Activated T-helper 1 cell treated with anti-CD3 and anti-CD28 coated beads, Interleukin-12 subunit alpha, Interleukin-12 subunit beta, Interleukin-2, Interleukin-4 antibody, amounts not matched to agents 30 ng/mL and 10 ng/mL and 1 ng/mL, durations not matched to agents 14 hours and 24 hours and 36 hours (primary cell): ENCODE results near the gene ARMC2. TPM values are rescaled to one million over a fixed set of nuclear protein-coding genes. Genes with fewer than 3 reads are reported as not detected.

Experiments
- DNase-seq: peaks from one replicate; pipeline ENCODE4 v3.0.0; 2021; ENCODE audit warnings: low spot score
- H3K27ac Mint-ChIP-seq: one replicate; pipeline ENCODE4 v1.8.0; 2021; ENCODE audit warnings: mild to moderate bottlenecking, mixed read lengths
- H3K27me3 Mint-ChIP-seq: one replicate; pipeline ENCODE4 v1.8.0; 2022; ENCODE audit warnings: mild to moderate bottlenecking, moderate library complexity, mixed read lengths; ENCODE audit not compliant: insufficient read depth
- H3K36me3 Mint-ChIP-seq: one replicate; pipeline ENCODE4 v1.8.0; 2021; ENCODE audit warnings: low read depth, mixed read lengths
- H3K4me1 Mint-ChIP-seq: one replicate; pipeline ENCODE4 v1.8.0; 2021; ENCODE audit warnings: low read depth, mixed read lengths
- H3K4me3 Mint-ChIP-seq: one replicate; pipeline ENCODE4 v1.8.0; 2021; ENCODE audit warnings: mild to moderate bottlenecking, moderate library complexity, mixed read lengths
- H3K9me3 Mint-ChIP-seq: one replicate; pipeline ENCODE4 v1.8.0; 2021; ENCODE audit warnings: mixed read lengths
- intact Hi-C: fragments of 100-400 bp; cut with micrococcal nuclease; formaldehyde crosslinking; loops from one replicate; pipeline ENCODE4 v1.15.1; 2024
- total RNA-seq: library from RNA; stranded (reverse); gene quantifications from 2 replicates; pipeline ENCODE4 v1.2.3, GENCODE V29; 2022

The ARMC2 gene
- total RNA-seq, 1 donor from 2014 or later, result 4.6 TPM

DNA sequence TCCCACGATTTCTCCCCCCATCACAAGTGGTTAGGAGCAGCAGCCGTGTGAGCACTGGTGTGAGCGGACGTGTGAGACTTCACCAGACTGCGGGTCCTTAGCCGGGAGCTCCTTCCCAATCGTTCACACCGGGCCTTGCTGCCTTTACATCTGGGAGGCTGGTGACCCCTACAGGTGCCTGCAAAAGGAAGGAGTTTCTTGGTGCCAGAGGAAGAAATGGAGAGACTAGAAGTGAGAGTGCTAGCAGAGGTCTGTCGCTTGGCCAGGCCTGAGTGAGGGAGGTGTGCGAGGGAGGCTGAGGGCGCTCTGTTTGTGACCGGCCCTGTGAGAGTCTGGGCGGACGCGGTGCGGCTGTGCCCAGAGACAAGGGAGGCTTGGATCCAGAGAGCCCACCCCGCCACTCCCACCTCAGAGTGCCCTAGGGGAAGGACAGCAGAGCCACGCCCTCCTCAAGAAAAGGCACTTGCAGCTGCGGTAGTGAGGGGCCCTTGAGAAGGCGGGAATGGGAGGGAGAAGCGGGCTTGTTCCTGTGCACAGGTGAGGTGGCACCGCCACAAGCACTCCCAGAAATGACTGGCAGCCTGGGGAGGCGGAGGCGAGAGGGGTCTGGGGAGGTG, 10.0 kb upstream of the ARMC2 start:
- intact Hi-C loops, result no loop called here
- H3K4me1 Mint-ChIP-seq, result peaks cover 32% of the 10 kb centered on the region
- H3K27me3 Mint-ChIP-seq, result peaks cover 24% of the 10 kb centered on the region
- DNase-seq, result no peak
- H3K4me3 Mint-ChIP-seq, result no peak overlapping the region
- H3K36me3 Mint-ChIP-seq, result no peaks in the 10 kb centered on the region
- no peaks in the 10 kb centered on the region for H3K9me3 Mint-ChIP-seq
- H3K27ac Mint-ChIP-seq, result no peak overlapping the region

DNA sequence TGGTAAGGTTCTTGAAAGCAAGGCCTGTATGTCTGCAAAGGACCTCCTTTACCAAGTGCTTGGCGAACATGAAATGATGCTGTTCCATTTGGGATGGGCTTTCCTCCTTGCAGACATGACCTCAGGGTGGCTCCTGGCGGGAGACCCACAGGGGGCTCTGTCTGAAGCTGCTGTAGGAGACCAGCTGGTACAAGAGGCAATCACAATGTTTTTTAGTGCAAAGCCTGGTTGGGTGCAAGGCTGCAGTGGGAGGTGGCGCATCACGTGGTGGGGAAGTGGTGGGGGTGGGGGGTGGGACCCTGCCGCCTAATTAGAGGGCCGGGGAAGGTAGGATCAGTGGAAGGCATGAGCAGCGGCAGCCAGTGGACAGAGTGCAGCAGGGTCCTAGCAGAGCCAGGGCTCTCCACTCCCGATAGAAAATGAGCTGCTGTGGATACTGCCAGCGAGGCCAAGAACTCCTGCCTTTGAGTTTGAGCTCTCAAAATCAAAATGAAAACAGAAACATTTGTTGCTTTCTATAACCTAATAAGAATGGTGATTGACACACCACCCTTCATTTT, 9.1 kb upstream of the ARMC2 start:
- peaks cover 32% of the 10 kb centered on the region for H3K4me1 Mint-ChIP-seq
- intact Hi-C loops, result no loop called here
- peaks cover 27% of the 10 kb centered on the region for H3K27me3 Mint-ChIP-seq
- H3K27ac Mint-ChIP-seq, result no peak overlapping the region
- DNase-seq, result no peak
- no peaks in the 10 kb centered on the region for H3K9me3 Mint-ChIP-seq
- no peaks in the 10 kb centered on the region for H3K36me3 Mint-ChIP-seq
- no peak overlapping the region for H3K4me3 Mint-ChIP-seq

DNA sequence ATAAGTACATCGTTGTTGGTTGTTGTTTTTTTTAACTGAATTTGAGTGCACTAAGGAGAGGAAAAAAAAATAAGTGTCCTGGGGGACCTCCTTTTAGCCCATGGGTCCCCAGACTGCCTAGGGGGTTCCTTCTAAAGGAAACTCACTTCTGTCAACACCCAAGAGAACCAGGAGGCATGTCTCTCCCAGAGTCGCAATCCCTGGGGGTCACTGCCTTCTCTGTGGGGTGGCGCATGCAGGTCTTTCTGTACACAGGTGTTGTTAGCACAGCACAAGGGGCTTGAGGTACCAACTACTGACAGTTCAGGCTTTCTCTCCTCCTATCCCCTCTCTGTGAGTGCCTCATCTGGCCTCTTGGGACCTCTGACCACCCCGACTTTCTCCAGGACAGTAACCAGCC, 7.3 kb upstream of the ARMC2 start:
- H3K27me3 Mint-ChIP-seq, result peaks cover 28% of the 10 kb centered on the region
- DNase-seq, result no peak
- peaks cover 26% of the 10 kb centered on the region for H3K4me1 Mint-ChIP-seq
- H3K27ac Mint-ChIP-seq, result no peak overlapping the region
- H3K36me3 Mint-ChIP-seq, result no peaks in the 10 kb centered on the region
- no peaks in the 10 kb centered on the region for H3K9me3 Mint-ChIP-seq
- H3K4me3 Mint-ChIP-seq, result no peak overlapping the region
- intact Hi-C loops, result loop anchor here (10.0 kb wide), 1 partner anchor 614 kb away; the partner anchor contains the start of gene MICAL1

DNA sequence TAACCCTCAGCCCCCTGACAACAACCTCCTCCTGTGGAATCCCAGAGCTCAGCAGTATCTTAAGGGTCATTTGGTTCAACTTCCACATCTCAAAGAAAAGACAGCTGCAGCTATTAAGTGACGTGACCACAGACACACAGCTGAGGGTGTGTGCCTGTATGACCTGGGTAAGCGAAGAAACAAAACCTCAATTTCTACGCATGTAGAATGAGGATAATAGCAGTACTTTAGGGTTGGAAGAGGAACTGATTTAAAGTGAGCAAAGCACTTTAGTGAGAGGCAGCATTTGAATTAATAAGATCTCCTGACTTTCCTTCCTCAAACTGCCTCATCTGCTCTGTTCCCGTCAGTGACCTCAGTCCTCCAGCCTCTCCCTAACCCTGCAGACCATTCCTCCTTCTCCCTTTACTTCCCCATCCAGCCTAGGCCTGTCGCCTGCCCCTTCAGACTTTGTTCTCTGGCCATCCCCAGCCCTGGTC, 6.8 kb upstream of the ARMC2 start:
- DNase-seq, result no peak
- Mint-ChIP-seq H3K4me1 (peaks cover 30% of the 10 kb centered on the region), H3K36me3 (no peaks in the 10 kb centered on the region), H3K27ac (no peak overlapping the region), H3K9me3 (no peaks in the 10 kb centered on the region), H3K27me3 (peaks cover 33% of the 10 kb centered on the region), H3K4me3 (no peak overlapping the region)
- intact Hi-C loops, result loop anchor here (10.0 kb wide), 1 partner anchor 613 kb away; the partner anchor contains the start of gene MICAL1

DNA sequence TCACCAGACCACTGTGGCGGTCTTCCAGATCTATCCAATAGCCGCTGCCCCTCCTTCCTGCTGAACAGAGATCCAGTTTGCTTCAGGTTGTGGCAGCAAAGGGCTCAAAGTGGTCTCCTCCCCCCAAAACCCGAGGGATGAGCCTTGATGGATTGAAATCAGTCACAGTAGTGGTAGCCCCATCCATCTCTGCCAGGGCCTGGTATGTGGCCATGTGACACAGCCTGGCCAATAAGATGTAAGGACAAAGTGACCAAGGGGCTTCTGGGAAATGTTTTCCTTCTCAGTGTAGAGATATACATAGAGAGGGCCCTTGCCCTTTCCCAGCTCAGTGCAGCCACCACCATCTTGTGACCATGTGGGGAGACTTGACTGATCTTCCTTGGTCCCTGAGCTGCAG, 4.1 kb upstream of the ARMC2 start:
- no peak for DNase-seq
- Mint-ChIP-seq H3K9me3 (no peaks in the 10 kb centered on the region), H3K27me3 (peaks cover 24% of the 10 kb centered on the region), H3K4me1 (peaks cover 19% of the 10 kb centered on the region), H3K4me3 (no peak overlapping the region), H3K27ac (no peak overlapping the region), H3K36me3 (no peaks in the 10 kb centered on the region)
- intact Hi-C loops, result loop anchor here (10.0 kb wide), 1 partner anchor 611 kb away; the partner anchor contains the start of gene MICAL1

DNA sequence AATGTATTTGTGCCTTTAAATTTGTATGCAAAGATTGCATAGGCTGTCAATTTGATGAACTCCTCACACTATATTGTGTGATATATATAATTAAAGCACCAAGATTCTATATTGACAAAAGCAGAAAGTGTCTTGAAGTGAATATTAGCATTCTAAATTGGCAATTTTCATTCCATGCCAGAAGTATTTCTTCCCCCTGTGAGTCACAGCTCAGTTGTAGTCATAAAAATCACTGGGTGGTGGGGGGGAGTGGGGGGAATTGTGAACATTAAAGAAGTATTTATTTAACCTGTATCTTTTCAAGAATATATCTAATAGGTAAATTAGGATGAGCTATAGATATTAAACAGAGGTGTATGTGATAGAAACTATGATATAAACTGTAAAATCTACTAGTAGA, 3.1 kb upstream of the ARMC2 start:
- Mint-ChIP-seq H3K36me3 (no peaks in the 10 kb centered on the region), H3K27me3 (peaks cover 26% of the 10 kb centered on the region), H3K27ac (no peak overlapping the region), H3K9me3 (no peaks in the 10 kb centered on the region), H3K4me1 (peaks cover 20% of the 10 kb centered on the region), H3K4me3 (no peak overlapping the region)
- intact Hi-C loops, result loop anchor here (5.0 to 10.0 kb wide), 2 partner anchors 583 to 610 kb away; partner anchors contain the start of genes MICAL1 and SNX3
- no peak for DNase-seq

DNA sequence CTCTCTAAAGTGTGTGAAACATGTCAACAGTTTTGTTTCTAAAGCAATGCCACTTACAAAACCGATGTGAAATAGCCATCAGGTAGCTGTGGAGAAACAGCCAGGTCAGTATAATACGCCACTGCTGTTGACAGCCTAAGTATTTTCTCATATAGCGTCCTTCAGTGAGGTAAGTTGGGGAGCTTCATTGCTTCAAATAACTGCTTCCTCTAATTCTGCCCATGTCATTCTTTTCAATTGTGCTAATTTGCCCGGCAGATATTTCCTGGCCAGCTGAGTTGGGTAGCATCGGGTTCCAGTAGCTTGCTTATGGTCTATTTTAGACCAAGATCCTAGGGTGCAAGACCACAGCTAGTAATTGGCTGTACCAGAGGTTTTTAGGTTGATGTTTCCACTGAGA, 2.1 kb upstream of the ARMC2 start:
- Mint-ChIP-seq H3K27ac (no peak overlapping the region), H3K9me3 (no peaks in the 10 kb centered on the region), H3K4me3 (no peak overlapping the region), H3K36me3 (peaks cover 2% of the 10 kb centered on the region), H3K4me1 (peaks cover 27% of the 10 kb centered on the region), H3K27me3 (peaks cover 33% of the 10 kb centered on the region)
- no peak for DNase-seq
- intact Hi-C loops, result loop anchor here (5.0 to 10.0 kb wide), 2 partner anchors 584 to 609 kb away; partner anchors contain the start of genes MICAL1 and SNX3

DNA sequence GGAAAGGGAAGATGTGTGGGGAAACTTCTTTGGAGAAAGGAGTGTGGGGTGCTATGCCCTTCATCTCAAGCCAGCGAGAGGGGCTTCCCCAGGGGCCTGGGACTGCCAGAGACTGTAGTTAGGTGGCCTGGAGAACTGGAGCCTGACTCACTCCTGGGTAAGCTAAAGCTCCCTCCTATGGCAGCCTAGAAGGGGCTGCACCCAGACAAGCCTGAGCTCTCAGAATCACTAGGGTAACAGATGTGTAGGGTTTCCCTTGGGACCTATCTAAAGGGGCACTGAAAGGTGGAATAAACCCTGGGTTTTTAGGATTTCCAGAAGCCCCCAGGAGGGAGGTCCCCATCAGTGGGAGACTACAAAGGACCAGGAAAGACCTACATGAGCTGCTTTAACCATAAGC, 1.6 kb upstream of the ARMC2 start:
- no peak for DNase-seq
- H3K4me3 Mint-ChIP-seq, result peak overlapping the region; percentile 2
- H3K27ac Mint-ChIP-seq, result no peak overlapping the region
- peaks cover 30% of the 10 kb centered on the region for H3K27me3 Mint-ChIP-seq
- H3K36me3 Mint-ChIP-seq, result peaks cover 4% of the 10 kb centered on the region
- H3K4me1 Mint-ChIP-seq, result peaks cover 31% of the 10 kb centered on the region
- intact Hi-C loops, result loop anchor here (5.0 to 10.0 kb wide), 2 partner anchors 584 to 608 kb away; partner anchors contain the start of genes MICAL1 and SNX3
- no peaks in the 10 kb centered on the region for H3K9me3 Mint-ChIP-seq

DNA sequence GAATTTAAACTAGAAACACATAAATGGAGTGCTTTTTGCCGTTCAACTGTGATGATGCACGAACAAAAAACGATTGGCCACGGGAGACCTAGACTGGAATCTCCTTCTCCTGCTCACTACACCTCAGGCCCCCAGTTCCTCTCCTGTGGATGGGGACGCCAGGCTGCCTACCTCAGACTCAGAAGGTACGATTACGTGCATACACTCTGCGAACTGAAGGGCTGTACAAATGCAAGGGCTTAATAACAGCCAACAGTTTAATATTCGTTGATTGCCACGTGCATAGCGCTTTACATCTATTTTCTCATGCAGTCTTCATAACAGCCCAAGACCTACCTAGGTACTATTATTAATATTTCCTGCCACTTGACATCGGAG, 495 bp upstream of the ARMC2 start:
- intact Hi-C loops, result loop anchor here (1.0 to 10.0 kb wide), 11 partner anchors 12 to 607 kb away; partner anchors contain the start of genes CEP57L1, MICAL1 and SNX3

DNA sequence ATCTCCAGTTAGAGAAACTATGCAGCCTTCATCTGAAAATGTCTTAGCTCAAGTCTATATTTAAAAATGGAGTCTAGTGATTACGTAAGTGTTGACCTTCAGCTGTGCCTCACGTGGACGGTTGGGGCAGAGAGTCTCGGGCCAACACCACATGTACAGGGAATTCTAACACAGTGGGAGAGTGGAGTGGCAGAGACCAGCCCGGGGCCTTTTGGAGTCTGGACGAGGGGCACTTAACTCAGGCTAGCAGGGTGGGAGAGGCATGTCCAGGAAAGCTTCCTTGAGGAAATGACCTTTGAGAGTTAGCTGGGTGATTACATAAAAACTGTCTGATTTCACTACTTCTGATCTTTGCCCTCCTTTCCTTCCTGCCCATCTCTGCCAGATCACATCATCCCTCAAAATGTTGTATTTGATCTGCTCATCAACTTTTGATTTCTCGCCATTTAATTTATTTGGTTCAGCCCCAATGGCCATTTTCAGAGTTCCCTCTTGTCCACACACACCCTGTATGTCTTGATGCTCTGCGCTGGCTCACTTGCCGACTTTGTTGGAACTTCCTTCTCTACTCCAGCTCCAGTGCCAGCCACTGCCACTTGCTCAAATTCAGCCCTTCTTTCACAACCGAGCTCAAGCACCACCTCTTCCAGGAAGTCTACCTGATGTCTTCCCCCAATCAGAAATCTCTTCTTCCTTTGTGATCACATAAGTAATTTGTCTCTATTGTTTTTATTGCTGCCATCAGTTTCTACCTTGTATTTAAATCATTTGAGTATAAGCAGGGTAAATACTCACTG, 2.6 kb downstream of the ARMC2 start:
- peaks cover 17% of the 10 kb centered on the region for H3K27me3 Mint-ChIP-seq
- H3K4me1 Mint-ChIP-seq, result peaks cover 31% of the 10 kb centered on the region
- peaks cover 11% of the 10 kb centered on the region for H3K36me3 Mint-ChIP-seq
- H3K4me3 Mint-ChIP-seq, result no peak overlapping the region
- no peak for DNase-seq
- no peaks in the 10 kb centered on the region for H3K9me3 Mint-ChIP-seq
- intact Hi-C loops, result no loop called here
- H3K27ac Mint-ChIP-seq, result no peak overlapping the region

More for the DNA sequence above, 495 bp upstream of the ARMC2 start:
- peaks cover 25% of the 10 kb centered on the region for H3K27me3 Mint-ChIP-seq
- H3K36me3 Mint-ChIP-seq, result peaks cover 6% of the 10 kb centered on the region
- H3K4me1 Mint-ChIP-seq, result peaks cover 31% of the 10 kb centered on the region
- peak overlapping the region; percentile 89 for H3K4me3 Mint-ChIP-seq
- peak overlapping the region; percentile 47 for H3K27ac Mint-ChIP-seq
- H3K9me3 Mint-ChIP-seq, result no peaks in the 10 kb centered on the region
- no peak for DNase-seq

DNA sequence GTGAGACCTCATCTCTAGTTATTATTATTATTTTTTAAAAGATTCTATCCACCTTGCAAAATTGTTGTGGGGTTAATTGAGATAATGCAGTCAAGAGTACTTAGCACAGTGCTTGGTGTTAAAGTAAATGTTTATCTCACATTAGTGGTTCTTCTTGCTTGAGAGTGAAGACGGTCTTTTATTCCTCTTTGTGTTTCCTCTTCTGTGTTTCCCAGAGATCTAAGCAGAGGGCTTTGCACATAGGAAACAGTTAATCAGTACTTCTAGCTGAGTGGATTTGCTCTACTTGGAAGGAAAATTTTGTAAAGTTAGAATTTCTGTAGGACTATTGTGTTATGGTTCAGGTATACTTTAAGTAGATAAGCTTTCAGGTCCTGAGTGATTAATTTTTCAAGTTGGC, 3.5 kb downstream of the ARMC2 start:
- peaks cover 2% of the 10 kb centered on the region for H3K9me3 Mint-ChIP-seq
- DNase-seq, result no peak
- peaks cover 16% of the 10 kb centered on the region for H3K36me3 Mint-ChIP-seq
- intact Hi-C loops, result no loop called here
- H3K27me3 Mint-ChIP-seq, result peaks cover 13% of the 10 kb centered on the region
- no peak overlapping the region for H3K4me3 Mint-ChIP-seq
- H3K4me1 Mint-ChIP-seq, result peaks cover 25% of the 10 kb centered on the region
- H3K27ac Mint-ChIP-seq, result no peak overlapping the region

DNA sequence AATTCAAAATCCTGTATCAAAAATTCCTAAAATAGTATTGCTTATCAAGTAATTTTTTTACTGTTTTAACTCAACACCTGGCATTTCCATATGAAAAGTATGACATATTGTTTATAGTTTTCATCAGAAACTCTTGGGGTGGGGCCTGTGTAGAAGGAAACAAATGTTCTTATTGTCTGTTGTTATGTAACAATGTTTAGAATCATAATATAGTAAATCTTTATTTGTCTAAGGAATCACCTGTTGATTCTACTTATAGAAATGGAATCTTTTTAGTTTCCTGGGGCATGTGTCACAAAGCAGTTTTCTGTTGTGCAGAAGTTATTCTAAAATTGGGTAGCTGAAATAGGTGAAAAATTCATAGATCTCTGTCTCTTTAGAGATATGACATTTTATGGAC, 4.9 kb downstream of the ARMC2 start:
- Mint-ChIP-seq H3K4me1 (peaks cover 18% of the 10 kb centered on the region), H3K4me3 (no peak overlapping the region), H3K9me3 (peaks cover 12% of the 10 kb centered on the region), H3K36me3 (peaks cover 25% of the 10 kb centered on the region), H3K27me3 (peaks cover 14% of the 10 kb centered on the region), H3K27ac (no peak overlapping the region)
- DNase-seq, result no peak
- intact Hi-C loops, result no loop called here
